Measurements from ENCODE around the gene ANKMY1.

GRCh38 chr2:240469740-240470139 is 88.0 kb downstream of the ANKMY1 start:
- TF ChIP-seq, protein P1, sequence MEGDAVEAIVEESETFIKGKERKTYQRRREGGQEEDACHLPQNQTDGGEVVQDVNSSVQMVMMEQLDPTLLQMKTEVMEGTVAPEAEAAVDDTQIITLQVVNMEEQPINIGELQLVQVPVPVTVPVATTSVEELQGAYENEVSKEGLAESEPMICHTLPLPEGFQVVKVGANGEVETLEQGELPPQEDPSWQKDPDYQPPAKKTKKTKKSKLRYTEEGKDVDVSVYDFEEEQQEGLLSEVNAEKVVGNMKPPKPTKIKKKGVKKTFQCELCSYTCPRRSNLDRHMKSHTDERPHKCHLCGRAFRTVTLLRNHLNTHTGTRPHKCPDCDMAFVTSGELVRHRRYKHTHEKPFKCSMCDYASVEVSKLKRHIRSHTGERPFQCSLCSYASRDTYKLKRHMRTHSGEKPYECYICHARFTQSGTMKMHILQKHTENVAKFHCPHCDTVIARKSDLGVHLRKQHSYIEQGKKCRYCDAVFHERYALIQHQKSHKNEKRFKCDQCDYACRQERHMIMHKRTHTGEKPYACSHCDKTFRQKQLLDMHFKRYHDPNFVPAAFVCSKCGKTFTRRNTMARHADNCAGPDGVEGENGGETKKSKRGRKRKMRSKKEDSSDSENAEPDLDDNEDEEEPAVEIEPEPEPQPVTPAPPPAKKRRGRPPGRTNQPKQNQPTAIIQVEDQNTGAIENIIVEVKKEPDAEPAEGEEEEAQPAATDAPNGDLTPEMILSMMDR (IDR thresholded peaks at IDR 0.05): no peak
- no peak for TF ChIP-seq POLR2A (IDR thresholded peaks at IDR 0.05)

Measured in lower leg skin (tissue), 3 donors.